Measurements from ENCODE around the gene FAAP100. TPM values are rescaled to one million over a fixed set of nuclear protein-coding genes. Genes with fewer than 3 reads are reported as not detected.

The FAAP100 gene
- total RNA-seq, 1 donor from 2014 or later: 16.3 TPM

- no peak for ATAC-seq
These were observed 24.6 kb upstream of the FAAP100 start for GRCh38 chr17:81576621-81577277.

- no peak for ATAC-seq
These were observed 23.7 kb upstream of the FAAP100 start for GRCh38 chr17:81575836-81576235.

- no peak for ATAC-seq
These were observed 22.4 kb upstream of the FAAP100 start for GRCh38 chr17:81574643-81574956.

GRCh38 chr17:81573794-81574642 is 21.9 kb upstream of the FAAP100 start:
- ATAC-seq: no peak

GRCh38 chr17:81572563-81573168 is 20.5 kb upstream of the FAAP100 start:
- no peak for ATAC-seq

- no peak for ATAC-seq
These were observed 18.8 kb upstream of the FAAP100 start for GRCh38 chr17:81570964-81571363.

- ATAC-seq: no peak
These were observed 17.9 kb upstream of the FAAP100 start for GRCh38 chr17:81569986-81570514.

GRCh38 chr17:81568416-81568815 is 16.3 kb upstream of the FAAP100 start:
- ATAC-seq: no peak

- ATAC-seq: no peak
These were observed 15.0 kb upstream of the FAAP100 start for GRCh38 chr17:81567191-81567590.

GRCh38 chr17:81566461-81567126 is 14.4 kb upstream of the FAAP100 start:
- ATAC-seq: peak; percentile 62

GRCh38 chr17:81565231-81565630 is 13.1 kb upstream of the FAAP100 start:
- ATAC-seq: no peak

- ATAC-seq: no peak
These were observed 12.6 kb upstream of the FAAP100 start for GRCh38 chr17:81564778-81565177.

GRCh38 chr17:81563861-81564586 is 11.9 kb upstream of the FAAP100 start:
- ATAC-seq: no peak

GRCh38 chr17:81561494-81561885 is 9.3 kb upstream of the FAAP100 start:
- ATAC-seq: no peak

- ATAC-seq: peak; percentile 6
These were observed 7.0 kb upstream of the FAAP100 start for GRCh38 chr17:81558941-81559806.

- no peak for ATAC-seq
These were observed 5.9 kb upstream of the FAAP100 start for GRCh38 chr17:81558115-81558468.

GRCh38 chr17:81557276-81558114 is 5.3 kb upstream of the FAAP100 start:
- ATAC-seq: no peak

- ATAC-seq: no peak
These were observed 4.7 kb upstream of the FAAP100 start for GRCh38 chr17:81556863-81557262.

GRCh38 chr17:81556175-81556691 is 4.1 kb upstream of the FAAP100 start:
- ATAC-seq: no peak

- ATAC-seq: peak; percentile 44
These were observed 1.5 kb upstream of the FAAP100 start for GRCh38 chr17:81553616-81554181.

Data from esophagus mucosa (tissue), 1 donor.